Measurements from ENCODE around the gene SLC24A4.

Gene SLC24A4

GRCh38 chr14:92486881-92487280, 163.9 kb downstream of the SLC24A4 start:
- Histone ChIP-seq H3K27ac (peak overlapping the region in 1 of 2 donors; percentile 36), H3K4me3 (no peak overlapping the region)
- TF ChIP-seq CTCF (IDR thresholded peaks at IDR 0.05): no peak
- DNase-seq (ENCODE audit: low spot score): no peak

- no peak for DNase-seq (ENCODE audit: low spot score)
- no peak for TF ChIP-seq CTCF (IDR thresholded peaks at IDR 0.05)
- H3K27ac ChIP-seq: peak overlapping the region in 1 of 2 donors; percentile 36
- H3K4me3 ChIP-seq: no peak overlapping the region
These were observed 164.7 kb downstream of the SLC24A4 start for GRCh38 chr14:92487513-92488133.

- Histone ChIP-seq H3K4me3 (no peak overlapping the region), H3K27ac (peak overlapping the region in 1 of 2 donors; percentile 48)
- no peak for DNase-seq (ENCODE audit: low spot score)
- TF ChIP-seq CTCF (IDR thresholded peaks at IDR 0.05): no peak
These were observed 166.7 kb downstream of the SLC24A4 start for GRCh38 chr14:92489394-92490238.

GRCh38 chr14:92490239-92490959, 167.4 kb downstream of the SLC24A4 start:
- H3K4me3 ChIP-seq: no peak overlapping the region
- TF ChIP-seq CTCF (IDR thresholded peaks at IDR 0.05): no peak
- no peak for DNase-seq (ENCODE audit: low spot score)
- peak overlapping the region in 1 of 2 donors; percentile 48 for H3K27ac ChIP-seq

- H3K4me3 ChIP-seq: no peak overlapping the region
- TF ChIP-seq CTCF (IDR thresholded peaks at IDR 0.05): no peak
- peak overlapping the region in 1 of 2 donors; percentile 17 for H3K27ac ChIP-seq
- no peak for DNase-seq (ENCODE audit: low spot score)
These were observed 168.8 kb downstream of the SLC24A4 start for GRCh38 chr14:92491782-92492181.

- no peak for DNase-seq (ENCODE audit: low spot score)
- Histone ChIP-seq H3K27ac (peak overlapping the region in 1 of 2 donors; percentile 17), H3K4me3 (no peak overlapping the region)
- TF ChIP-seq CTCF (IDR thresholded peaks at IDR 0.05): no peak
These were observed 169.3 kb downstream of the SLC24A4 start for GRCh38 chr14:92492258-92492657.

All from coronary artery (tissue), 2 donors.